Thoracic aorta (tissue), 2 donors: Measurements from ENCODE around the gene TNPO1. TPM values are rescaled to one million over a fixed set of nuclear protein-coding genes. Genes with fewer than 3 reads are reported as not detected.

Experiments used
- ATAC-seq: fragments of 150-250 bp; one replicate; pipeline ENCODE4 v1.8.0; 2017; ENCODE audit warnings: low read depth; ENCODE audit not compliant: insufficient number of reproducible peaks, low FRiP score
- DNase-seq: peaks from one replicate; pipeline ENCODE4 v3.0.0-alpha.2; 2020; ENCODE audit warnings: low spot score
- H3K27ac ChIP-seq, 2 donors: fragments of 200-600 bp; sonication (generic); 1 replicate in 1 of 2; 2 replicates in 1 of 2; pipeline ENCODE4 v1.5.1; 2016; ENCODE audit warnings: mild to moderate bottlenecking in 2 of 2, moderate library complexity in 2 of 2
- H3K27me3 ChIP-seq: fragments of 200-600 bp; sonication (generic); replicated peaks from 2 replicates; pipeline ENCODE4 v1.6.0; 2016; ENCODE audit warnings: mild to moderate bottlenecking; ENCODE audit not compliant: insufficient read depth
- H3K36me3 ChIP-seq: fragments of 200-600 bp; sonication (generic); one replicate; pipeline ENCODE4 v1.5.1; 2016
- H3K4me1 ChIP-seq, 2 donors: fragments of 200-600 bp; sonication (generic); 1 replicate in 1 of 2; 2 replicates in 1 of 2; pipeline versions ENCODE4 v1.5.1 to v1.6.0; 2016; ENCODE audit warnings: low read depth in 2 of 2, mild to moderate bottlenecking in 1 of 2; ENCODE audit not compliant: control insufficient read depth in 1 of 2
- H3K4me3 ChIP-seq: fragments of 200-600 bp; sonication (generic); 2 replicates; pipeline ENCODE4 v1.5.1; 2016; ENCODE audit warnings: mild to moderate bottlenecking
- H3K9me3 ChIP-seq: fragments of 200-600 bp; sonication (generic); 2 replicates; pipeline ENCODE4 v1.5.1; 2016
- CTCF ChIP-seq: fragments of 200-600 bp; sonication (generic); IDR thresholded peaks from one replicate; pipeline ENCODE4 v1.5.1; 2019; ENCODE audit warnings: antibody characterized with exemption
- total RNA-seq, 2 donors: library from RNA; depleted of rRNA; stranded (reverse); fragments of >200 nt; gene quantifications; one replicate each; pipeline versions ENCODE4 v1.1.0 to v1.2.3, GENCODE V29; 2016

Gene TNPO1
- total RNA-seq, 2 donors from 2014 or later: 75.8 to 150 TPM

- Histone ChIP-seq H3K27ac (no peak overlapping the region), H3K36me3 (no peaks in the 10 kb centered on the region), H3K4me1 (peaks cover 4 to 14% of the 10 kb centered on the region in 2 donors), H3K27me3 (no peaks in the 10 kb centered on the region), H3K4me3 (no peak overlapping the region), H3K9me3 (no peaks in the 10 kb centered on the region)
- ATAC-seq (no peak), DNase-seq (no peak)
- no peak for TF ChIP-seq CTCF
Observed at GRCh38 chr5:72812488-72812887, 4.0 kb upstream of the TNPO1 start.

GRCh38 chr5:72814104-72814503 is 2.4 kb upstream of the TNPO1 start:
- Histone ChIP-seq H3K4me1 (peaks cover 16 to 26% of the 10 kb centered on the region in 2 donors), H3K27ac (peak overlapping the region in 1 of 2 donors; percentile 15), H3K36me3 (no peaks in the 10 kb centered on the region), H3K27me3 (no peaks in the 10 kb centered on the region), H3K9me3 (no peaks in the 10 kb centered on the region), H3K4me3 (no peak overlapping the region)
- DNase-seq (no peak), ATAC-seq (no peak)
- no peak for TF ChIP-seq CTCF

GRCh38 chr5:72814864-72815263 is 1.6 kb upstream of the TNPO1 start:
- DNase-seq: no peak
- no peak overlapping the region for H3K4me3 ChIP-seq
- H3K27ac ChIP-seq: peak overlapping the region; percentile 98
- no peak for TF ChIP-seq CTCF
- H3K9me3 ChIP-seq: no peaks in the 10 kb centered on the region
- H3K36me3 ChIP-seq: no peaks in the 10 kb centered on the region
- no peaks in the 10 kb centered on the region for H3K27me3 ChIP-seq
- ATAC-seq: no peak
- peaks cover 18 to 30% of the 10 kb centered on the region in 2 donors for H3K4me1 ChIP-seq

- ATAC-seq: no peak
- DNase-seq: no peak
- Histone ChIP-seq H3K9me3 (no peaks in the 10 kb centered on the region), H3K27ac (peak overlapping the region; percentile 98), H3K4me3 (peak overlapping the region; percentile 93), H3K4me1 (peaks cover 18 to 30% of the 10 kb centered on the region in 2 donors), H3K27me3 (no peaks in the 10 kb centered on the region), H3K36me3 (no peaks in the 10 kb centered on the region)
- TF ChIP-seq CTCF: no peak
Observed at GRCh38 chr5:72815580-72816283, 729 bp upstream of the TNPO1 start.

GRCh38 chr5:72817076-72817481 is 618 bp downstream of the TNPO1 start:
- Histone ChIP-seq H3K9me3 (no peaks in the 10 kb centered on the region), H3K27ac (peak overlapping the region; percentile 98), H3K4me3 (peak overlapping the region; percentile 93), H3K36me3 (no peaks in the 10 kb centered on the region), H3K4me1 (peaks cover 21 to 30% of the 10 kb centered on the region in 2 donors), H3K27me3 (no peaks in the 10 kb centered on the region)
- ATAC-seq: peak; percentile 31
- TF ChIP-seq CTCF: no peak
- no peak for DNase-seq
